ENCODE results near the gene SEC24A.
A peak's percentile ranks its signal among the peaks of the same experiment; 100 is the strongest.
"Not testable (repeated sequence)": the region's sequence is repeated elsewhere in the genome, so short reads cannot be mapped to it uniquely, and the experiment has no call there.

SEC24A gene

GRCh38 chr5:134648425-134649162 is at the start of gene SEC24A:
TSS of gene SEC24A (plus strand) at chr5:134648785. CDS start at chr5:134649077, 292 bp downstream.
- H3K27ac ChIP-seq = peak within 1 kb of the TSS; percentile 95
- no peak for TF ChIP-seq ZFX (IDR thresholded peaks at IDR 0.05; ENCODE audit: borderline replicate concordance)
- no peak for TF ChIP-seq CTCF (IDR thresholded peaks at IDR 0.05)

GRCh38 chr5:134599820-134600219 is 48.8 kb upstream of the SEC24A start:
- H3K27ac ChIP-seq = not testable (repeated sequence)

GRCh38 chr5:134600600-134600999 is 48.0 kb upstream of the SEC24A start:
- TF ChIP-seq ZFX (IDR thresholded peaks at IDR 0.05; ENCODE audit: borderline replicate concordance) = no peak
- no peak for TF ChIP-seq CTCF (IDR thresholded peaks at IDR 0.05)
- H3K27ac ChIP-seq = no peak overlapping the region

GRCh38 chr5:134603059-134603458 is 45.5 kb upstream of the SEC24A start:
- H3K27ac ChIP-seq = no peak overlapping the region
- TF ChIP-seq CTCF (IDR thresholded peaks at IDR 0.05) (no peak), ZFX (IDR thresholded peaks at IDR 0.05; ENCODE audit: borderline replicate concordance) (no peak)

- no peak overlapping the region for H3K27ac ChIP-seq
- TF ChIP-seq ZFX (IDR thresholded peaks at IDR 0.05; ENCODE audit: borderline replicate concordance) (no peak), CTCF (IDR thresholded peaks at IDR 0.05) (no peak)
Measured at GRCh38 chr5:134604908-134605307, 43.7 kb upstream of the SEC24A start.

- no peak overlapping the region for H3K27ac ChIP-seq
Measured at GRCh38 chr5:134606726-134607125, 41.9 kb upstream of the SEC24A start.

GRCh38 chr5:134608555-134608954 is 40.0 kb upstream of the SEC24A start:
- no peak overlapping the region for H3K27ac ChIP-seq
- TF ChIP-seq ZFX (IDR thresholded peaks at IDR 0.05; ENCODE audit: borderline replicate concordance) = no peak
- no peak for TF ChIP-seq CTCF (IDR thresholded peaks at IDR 0.05)

More at GRCh38 chr5:134606726-134607125, 41.9 kb upstream of the SEC24A start:
- TF ChIP-seq CTCF (IDR thresholded peaks at IDR 0.05) (no peak), ZFX (IDR thresholded peaks at IDR 0.05; ENCODE audit: borderline replicate concordance) (no peak)

Data from 22Rv1 (cell line).